Measurements from ENCODE around the gene PPP1R14D. TPM values are rescaled to one million over a fixed set of nuclear protein-coding genes. Genes with fewer than 3 reads are reported as not detected.

Gene PPP1R14D
- polyA plus RNA-seq, 1 donor from 2014 or later, result 0.56 TPM

DNA sequence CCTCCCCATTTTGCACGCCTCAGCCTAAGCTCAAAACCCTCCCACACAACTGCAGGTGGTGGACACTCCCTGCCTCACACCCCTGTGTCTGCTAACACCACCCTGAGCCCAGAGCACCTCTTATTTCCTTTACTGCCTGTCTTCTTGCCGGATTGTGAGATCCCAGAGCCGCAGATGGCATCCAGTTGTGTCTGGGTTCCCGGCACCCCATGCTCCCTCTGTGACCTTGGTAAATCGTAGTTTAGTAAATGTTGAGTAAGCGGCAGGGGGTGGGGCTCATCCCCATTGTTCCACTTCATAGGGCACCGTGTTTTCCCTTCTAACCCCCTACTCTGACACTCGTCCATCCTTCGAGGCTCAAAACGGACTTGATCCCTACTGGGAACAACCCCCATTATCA, 30.2 kb upstream of the PPP1R14D start:
- Mint-ChIP-seq H3K36me3 (no peaks in the 10 kb centered on the region), H3K9me3 (no peaks in the 10 kb centered on the region), H3K27ac (no peak overlapping the region), H3K4me1 (peaks cover 1 to 6% (median 2%) of the 10 kb centered on the region in 3 donors), H3K4me3 (peak overlapping the region in 1 of 4 donors; percentile 57), H3K27me3 (no peaks in the 10 kb centered on the region)

DNA sequence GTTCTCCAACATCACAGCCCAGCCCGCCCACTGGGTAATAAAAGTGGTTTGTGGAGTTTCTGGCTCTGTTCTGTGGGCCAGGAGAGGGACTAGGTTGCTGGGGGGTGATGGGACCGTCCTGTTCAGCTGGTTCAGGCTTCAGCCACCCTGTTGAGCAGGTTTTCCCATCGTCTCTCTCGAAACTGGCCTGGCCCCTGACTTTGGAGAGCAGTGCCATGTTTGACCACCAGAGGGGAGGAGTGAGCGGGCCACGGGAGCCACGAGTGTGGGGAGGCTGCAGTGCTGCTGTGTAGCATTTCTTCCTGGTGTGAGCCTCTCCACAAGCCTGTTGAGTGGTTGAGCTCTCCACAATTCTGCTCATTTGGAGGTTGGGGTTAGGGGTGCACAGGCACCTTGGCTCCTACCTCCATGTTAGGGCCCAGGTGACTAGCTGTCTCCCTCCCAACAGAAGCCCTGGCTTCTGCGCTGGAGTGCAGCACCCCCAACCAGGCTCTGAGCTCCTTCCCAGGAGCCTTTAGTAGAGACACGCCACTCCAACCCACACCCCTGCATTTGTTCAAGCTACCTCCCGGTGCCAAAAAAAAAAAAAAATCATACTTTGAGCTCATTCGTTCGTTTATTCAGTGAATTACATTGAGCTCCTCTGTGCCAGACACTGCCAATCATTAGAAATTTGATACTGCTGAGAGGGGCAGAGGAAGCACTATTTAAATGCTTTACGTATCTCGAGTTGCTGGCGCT, 29.3 kb upstream of the PPP1R14D start:
- Mint-ChIP-seq H3K4me1 (peaks cover 1 to 6% (median 2%) of the 10 kb centered on the region in 3 donors), H3K9me3 (no peaks in the 10 kb centered on the region), H3K4me3 (no peak overlapping the region), H3K36me3 (no peaks in the 10 kb centered on the region), H3K27me3 (no peaks in the 10 kb centered on the region), H3K27ac (no peak overlapping the region)

DNA sequence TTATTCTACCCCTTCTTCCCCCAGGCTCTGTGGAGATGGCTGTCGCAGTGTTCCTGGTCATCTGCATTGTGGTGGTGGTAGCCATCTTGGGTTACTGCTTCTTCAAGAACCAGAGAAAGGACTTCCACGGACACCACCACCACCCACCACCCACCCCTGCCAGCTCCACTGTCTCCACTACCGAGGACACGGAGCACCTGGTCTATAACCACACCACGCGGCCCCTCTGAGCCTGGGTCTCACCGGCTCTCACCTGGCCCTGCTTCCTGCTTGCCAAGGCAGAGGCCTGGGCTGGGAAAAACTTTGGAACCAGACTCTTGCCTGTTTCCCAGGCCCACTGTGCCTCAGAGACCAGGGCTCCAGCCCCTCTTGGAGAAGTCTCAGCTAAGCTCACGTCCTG, 28.2 kb upstream of the PPP1R14D start:
- no peaks in the 10 kb centered on the region for H3K9me3 Mint-ChIP-seq
- peaks cover 1 to 6% (median 2%) of the 10 kb centered on the region in 3 donors for H3K4me1 Mint-ChIP-seq
- H3K27me3 Mint-ChIP-seq, result no peaks in the 10 kb centered on the region
- no peak overlapping the region for H3K4me3 Mint-ChIP-seq
- no peak overlapping the region for H3K27ac Mint-ChIP-seq
- H3K36me3 Mint-ChIP-seq, result no peaks in the 10 kb centered on the region

DNA sequence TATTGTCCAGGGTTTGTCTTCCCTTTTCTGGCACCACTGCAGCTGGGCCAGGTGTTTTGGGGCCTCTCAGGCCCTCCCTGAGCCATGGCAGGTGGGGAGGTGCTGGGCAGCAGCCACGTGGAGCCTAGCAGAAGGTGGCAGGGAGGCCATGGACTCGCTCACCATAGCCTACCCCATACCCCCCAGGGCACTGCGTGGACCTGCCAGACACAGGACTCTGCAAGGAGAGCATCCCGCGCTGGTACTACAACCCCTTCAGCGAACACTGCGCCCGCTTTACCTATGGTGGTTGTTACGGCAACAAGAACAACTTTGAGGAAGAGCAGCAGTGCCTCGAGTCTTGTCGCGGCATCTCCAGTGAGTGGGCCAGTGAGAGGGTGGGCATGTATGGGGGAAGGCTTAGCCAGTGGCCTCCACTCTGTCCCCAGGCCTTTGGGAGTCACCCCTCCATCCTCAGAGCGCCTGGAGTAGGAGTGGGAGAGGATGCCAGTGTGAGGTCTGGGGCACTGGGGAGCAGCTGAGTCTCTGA, 27.3 kb upstream of the PPP1R14D start:
- no peaks in the 10 kb centered on the region for H3K27me3 Mint-ChIP-seq
- peaks cover 2 to 6% (median 3%) of the 10 kb centered on the region in 3 donors for H3K4me1 Mint-ChIP-seq
- no peaks in the 10 kb centered on the region for H3K9me3 Mint-ChIP-seq
- no peak overlapping the region for H3K27ac Mint-ChIP-seq
- no peaks in the 10 kb centered on the region for H3K36me3 Mint-ChIP-seq
- no peak overlapping the region for H3K4me3 Mint-ChIP-seq

DNA sequence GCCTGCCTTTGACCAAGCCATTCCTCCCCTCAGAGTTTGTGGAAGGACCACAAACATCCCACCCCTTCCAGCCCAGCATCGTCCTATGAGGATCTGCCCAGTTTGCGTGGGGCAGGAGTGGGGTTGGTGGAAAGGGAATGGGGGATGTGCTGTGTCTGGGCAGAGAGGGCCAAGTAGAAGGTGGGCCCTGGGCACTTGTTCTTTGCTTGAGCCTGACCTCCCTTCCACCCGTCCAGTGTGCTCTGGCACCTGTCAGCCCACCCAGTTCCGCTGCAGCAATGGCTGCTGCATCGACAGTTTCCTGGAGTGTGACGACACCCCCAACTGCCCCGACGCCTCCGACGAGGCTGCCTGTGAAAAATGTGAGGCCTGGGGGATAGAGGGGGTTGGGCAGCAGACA, 25.7 kb upstream of the PPP1R14D start:
- H3K9me3 Mint-ChIP-seq, result no peaks in the 10 kb centered on the region
- H3K27ac Mint-ChIP-seq, result no peak overlapping the region
- H3K4me3 Mint-ChIP-seq, result no peak overlapping the region
- H3K4me1 Mint-ChIP-seq, result peaks cover 2 to 4% (median 3%) of the 10 kb centered on the region in 3 donors
- H3K36me3 Mint-ChIP-seq, result no peaks in the 10 kb centered on the region
- H3K27me3 Mint-ChIP-seq, result no peaks in the 10 kb centered on the region

DNA sequence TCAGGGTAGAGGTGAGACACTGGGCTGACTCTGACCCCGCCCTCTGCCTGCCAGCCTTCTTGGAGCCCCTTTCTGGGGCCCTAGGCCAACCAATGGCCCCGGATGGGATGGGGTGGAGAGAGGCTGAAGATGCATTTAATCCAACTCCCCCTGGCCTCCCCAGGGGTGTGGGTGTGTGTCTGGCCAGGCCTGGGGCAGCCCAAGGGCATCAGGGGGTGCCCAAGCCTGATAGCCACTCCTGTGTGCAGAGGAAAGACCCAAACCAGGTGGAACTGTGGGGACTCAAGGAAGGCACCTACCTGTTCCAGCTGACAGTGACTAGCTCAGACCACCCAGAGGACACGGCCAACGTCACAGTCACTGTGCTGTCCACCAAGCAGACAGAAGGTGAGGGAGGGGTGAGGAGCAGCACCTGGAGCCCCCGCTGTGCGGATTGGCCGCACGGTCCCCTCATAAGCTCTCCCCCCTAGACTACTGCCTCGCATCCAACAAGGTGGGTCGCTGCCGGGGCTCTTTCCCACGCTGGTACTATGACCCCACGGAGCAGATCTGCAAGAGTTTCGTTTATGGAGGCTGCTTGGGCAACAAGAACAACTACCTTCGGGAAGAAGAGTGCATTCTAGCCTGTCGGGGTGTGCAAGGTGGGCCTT, 24.9 kb upstream of the PPP1R14D start:
- peaks cover 1% of the 10 kb centered on the region for H3K36me3 Mint-ChIP-seq
- H3K4me3 Mint-ChIP-seq, result no peak overlapping the region
- H3K27ac Mint-ChIP-seq, result no peak overlapping the region
- no peaks in the 10 kb centered on the region for H3K27me3 Mint-ChIP-seq
- H3K9me3 Mint-ChIP-seq, result no peaks in the 10 kb centered on the region
- peaks cover 0 to 5% (median 3%) of the 10 kb centered on the region in 3 donors for H3K4me1 Mint-ChIP-seq

DNA sequence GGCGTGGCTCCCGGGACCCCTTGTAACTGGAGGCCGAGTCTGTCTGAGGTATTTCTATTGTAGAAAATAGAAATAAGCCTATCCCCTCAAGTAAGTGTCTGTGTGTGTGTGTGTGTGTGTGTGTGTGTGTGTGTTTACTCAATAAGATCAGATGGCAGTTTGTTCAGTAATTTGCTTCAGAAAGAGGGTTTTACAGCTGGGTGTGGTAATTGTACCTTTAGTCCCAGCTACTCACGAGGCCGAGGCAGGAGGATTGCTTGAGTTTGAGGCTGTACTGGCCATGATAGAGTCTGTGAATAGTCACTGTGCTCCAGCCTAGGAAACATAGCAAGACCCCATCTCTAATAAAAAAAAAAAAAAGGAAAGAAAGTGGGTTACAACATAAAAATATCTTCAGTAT, 24.0 kb upstream of the PPP1R14D start:
- Mint-ChIP-seq H3K27ac (peak overlapping the region in 1 of 3 donors; percentile 62), H3K4me1 (peaks cover 5 to 7% (median 7%) of the 10 kb centered on the region in 3 donors), H3K27me3 (no peaks in the 10 kb centered on the region), H3K9me3 (no peaks in the 10 kb centered on the region), H3K36me3 (peaks cover 1% of the 10 kb centered on the region), H3K4me3 (no peak overlapping the region)

DNA sequence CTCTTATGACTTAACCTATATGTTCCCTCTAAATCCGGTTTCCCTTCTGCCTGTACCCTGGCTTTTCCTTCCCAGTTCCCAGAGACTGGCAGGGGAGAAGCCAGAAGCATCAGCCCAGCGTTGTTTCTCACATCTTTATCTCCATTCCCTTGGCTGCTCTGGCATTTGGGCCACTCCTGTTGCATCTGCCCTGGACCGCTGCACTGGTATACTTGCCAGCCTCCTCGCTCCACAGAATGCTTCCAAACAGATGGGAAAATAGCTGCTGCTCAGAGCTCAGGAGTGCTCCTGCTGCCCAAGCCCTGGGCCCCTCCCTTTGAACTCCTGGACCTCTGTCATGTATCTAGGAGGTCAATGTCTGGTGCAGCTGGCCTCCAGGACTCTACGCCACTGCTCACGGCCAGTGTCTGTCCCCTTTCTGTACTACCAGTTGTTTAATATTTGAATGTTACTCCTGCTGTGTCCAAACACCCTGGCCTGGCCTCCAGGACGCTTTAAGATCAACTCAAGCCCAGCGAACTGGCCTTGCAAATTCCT, 22.1 kb upstream of the PPP1R14D start:
- Mint-ChIP-seq H3K4me3 (no peak overlapping the region), H3K27ac (no peak overlapping the region), H3K27me3 (no peaks in the 10 kb centered on the region), H3K4me1 (peaks cover 11 to 19% (median 13%) of the 10 kb centered on the region in 3 donors), H3K36me3 (peaks cover 1% of the 10 kb centered on the region), H3K9me3 (no peaks in the 10 kb centered on the region)

DNA sequence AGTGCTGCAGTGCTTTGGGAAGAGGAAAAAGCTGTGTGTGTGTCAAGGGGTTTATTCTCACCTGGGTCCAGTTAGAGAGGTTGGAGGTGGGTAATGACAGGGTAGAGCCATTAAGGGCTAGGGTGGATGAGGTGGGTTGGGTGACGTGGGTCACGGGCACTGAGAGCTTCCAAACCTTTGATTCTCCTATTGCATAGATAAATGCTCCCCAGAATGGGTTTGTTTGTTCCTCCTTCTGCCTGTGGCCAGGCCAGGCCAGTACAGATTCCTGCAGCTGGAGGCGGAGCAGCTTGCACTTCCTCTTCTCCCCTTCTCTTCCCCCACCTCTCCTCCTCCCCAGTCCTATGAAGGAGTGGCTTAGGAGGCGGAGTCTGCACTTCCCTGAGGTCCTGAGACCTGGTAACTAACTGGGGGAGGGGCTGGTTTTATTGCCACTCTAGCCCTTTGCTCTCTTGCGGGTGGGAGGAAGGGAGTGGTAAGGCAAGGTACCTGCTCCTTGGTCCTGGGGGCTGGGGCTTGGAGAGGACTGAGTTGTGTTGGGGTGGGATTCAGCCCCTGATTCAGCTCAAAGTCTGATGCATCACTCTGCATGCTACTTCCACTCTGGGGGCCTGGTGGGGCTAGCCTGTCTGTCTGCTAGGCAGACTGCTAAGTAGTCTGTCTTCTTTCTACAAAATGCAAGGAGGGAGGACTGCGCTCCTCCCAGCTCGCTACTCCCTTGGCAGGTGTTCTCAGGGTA, 18.9 kb upstream of the PPP1R14D start:
- peak overlapping the region; percentile 18 to 88 (median 38) for H3K27ac Mint-ChIP-seq
- H3K4me1 Mint-ChIP-seq, result peaks cover 18 to 31% (median 18%) of the 10 kb centered on the region in 3 donors
- H3K4me3 Mint-ChIP-seq, result peak overlapping the region; percentile 47 to 86 (median 63)
- peaks cover 1% of the 10 kb centered on the region for H3K36me3 Mint-ChIP-seq
- peaks cover 2% of the 10 kb centered on the region for H3K27me3 Mint-ChIP-seq
- H3K9me3 Mint-ChIP-seq, result no peaks in the 10 kb centered on the region

DNA sequence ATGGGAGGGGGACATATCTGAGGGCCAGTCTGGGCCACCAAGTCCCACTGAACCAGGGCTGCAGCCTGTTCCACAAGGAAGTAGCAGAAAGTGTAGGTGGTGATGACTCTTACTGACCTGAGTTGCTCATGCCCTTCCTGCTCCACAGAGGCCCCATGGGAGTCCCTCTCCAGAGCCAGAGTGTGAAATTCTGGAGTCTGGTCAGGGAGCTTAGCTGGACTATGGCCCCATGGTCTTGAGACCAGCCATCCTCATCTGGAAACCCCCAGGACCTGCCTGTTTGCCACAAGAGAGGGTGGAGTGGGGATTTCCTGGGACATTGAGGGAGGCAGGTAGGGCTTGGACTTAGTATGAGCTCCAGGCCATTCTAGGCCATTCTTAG, 18.3 kb upstream of the PPP1R14D start:
- peak overlapping the region in 2 of 4 donors; percentile 65 to 86 for H3K4me3 Mint-ChIP-seq
- H3K4me1 Mint-ChIP-seq, result peaks cover 18 to 31% (median 18%) of the 10 kb centered on the region in 3 donors
- peaks cover 1% of the 10 kb centered on the region for H3K36me3 Mint-ChIP-seq
- H3K27me3 Mint-ChIP-seq, result peaks cover 2% of the 10 kb centered on the region
- peak overlapping the region; percentile 19 to 89 (median 33) for H3K27ac Mint-ChIP-seq
- no peaks in the 10 kb centered on the region for H3K9me3 Mint-ChIP-seq

DNA sequence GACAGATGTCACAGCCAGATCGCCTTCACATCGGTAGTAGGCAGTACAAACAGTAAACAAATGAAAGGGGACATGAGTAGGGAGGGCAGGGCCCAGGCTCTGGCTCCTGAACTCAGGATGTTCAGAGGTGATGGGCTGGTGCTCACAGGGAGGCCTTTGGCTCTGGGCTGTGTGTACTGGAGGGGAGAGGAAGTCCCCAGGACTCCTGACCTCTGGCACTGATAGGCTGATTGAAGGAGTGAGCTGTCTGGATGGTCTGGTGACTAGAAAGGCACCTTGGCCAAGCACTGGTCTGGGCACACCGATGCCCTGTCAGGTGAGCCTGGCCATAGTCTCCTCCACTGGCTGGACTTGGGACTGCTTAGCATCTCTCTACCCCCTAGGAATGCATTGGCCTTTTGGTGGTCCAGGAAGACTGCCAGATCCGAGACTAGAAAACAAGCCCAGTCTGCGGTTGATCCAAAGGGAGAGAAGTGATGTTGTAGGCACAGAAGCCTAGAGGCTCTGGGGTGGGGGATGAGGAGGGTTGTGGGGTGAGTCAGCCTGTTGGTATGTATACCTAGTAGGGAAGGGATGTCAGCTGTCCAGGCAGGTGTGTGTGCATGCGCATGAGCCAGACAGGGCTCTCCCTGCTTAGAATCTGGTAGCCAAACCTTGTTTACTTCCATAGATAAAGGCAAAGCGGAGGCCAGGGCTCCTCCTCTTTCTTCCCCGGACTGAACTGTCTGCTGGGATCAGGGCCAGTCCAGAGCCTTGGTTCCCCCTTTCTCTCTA, 17.2 kb upstream of the PPP1R14D start:
- Mint-ChIP-seq H3K4me3 (peak overlapping the region; percentile 34 to 76 (median 70)), H3K27me3 (peaks cover 2% of the 10 kb centered on the region), H3K36me3 (peaks cover 1% of the 10 kb centered on the region), H3K9me3 (no peaks in the 10 kb centered on the region), H3K27ac (no peak overlapping the region), H3K4me1 (peaks cover 18 to 30% (median 18%) of the 10 kb centered on the region in 3 donors)

DNA sequence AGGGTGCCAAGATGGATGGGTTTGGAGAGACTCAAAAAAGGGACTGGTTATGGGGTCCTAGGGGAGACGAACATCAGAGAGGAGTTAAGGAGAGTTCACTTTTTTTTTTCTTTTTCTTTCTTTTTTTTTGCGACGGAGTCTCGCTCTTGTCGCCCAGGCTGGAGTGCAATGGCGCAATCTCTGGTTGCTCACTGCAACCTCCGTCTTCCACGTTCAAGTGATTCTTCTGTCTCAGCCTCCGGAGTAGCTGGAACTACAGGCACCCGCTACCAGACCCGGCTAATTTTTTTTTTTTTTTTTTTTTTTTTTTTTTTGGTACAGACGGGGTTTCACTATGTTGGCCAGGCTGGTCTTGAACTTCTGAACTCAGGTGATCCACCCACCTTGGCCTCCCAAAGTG, 16.5 kb upstream of the PPP1R14D start:
- H3K27ac Mint-ChIP-seq, result peak overlapping the region; percentile 36 to 92 (median 92)

DNA sequence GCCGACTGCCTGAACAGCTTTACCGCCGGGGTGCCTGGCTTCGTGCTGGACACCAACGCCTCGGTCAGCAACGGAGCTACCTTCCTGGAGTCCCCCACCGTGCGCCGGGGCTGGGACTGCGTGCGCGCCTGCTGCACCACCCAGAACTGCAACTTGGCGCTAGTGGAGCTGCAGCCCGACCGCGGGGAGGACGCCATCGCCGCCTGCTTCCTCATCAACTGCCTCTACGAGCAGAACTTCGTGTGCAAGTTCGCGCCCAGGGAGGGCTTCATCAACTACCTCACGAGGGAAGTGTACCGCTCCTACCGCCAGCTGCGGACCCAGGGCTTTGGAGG, 16.2 kb upstream of the PPP1R14D start:
- H3K4me3 Mint-ChIP-seq, result peak overlapping the region; percentile 86 to 95 (median 91)
- H3K27ac Mint-ChIP-seq, result peak overlapping the region; percentile 36 to 92 (median 92)
- peaks cover 4% of the 10 kb centered on the region for H3K36me3 Mint-ChIP-seq
- no peaks in the 10 kb centered on the region for H3K9me3 Mint-ChIP-seq
- peaks cover 2% of the 10 kb centered on the region for H3K27me3 Mint-ChIP-seq
- peaks cover 18 to 30% (median 18%) of the 10 kb centered on the region in 3 donors for H3K4me1 Mint-ChIP-seq

More for the DNA sequence above, 16.5 kb upstream of the PPP1R14D start:
- H3K4me3 Mint-ChIP-seq, result peak overlapping the region; percentile 86 to 95 (median 91)
- H3K27me3 Mint-ChIP-seq, result peaks cover 2% of the 10 kb centered on the region
- no peaks in the 10 kb centered on the region for H3K9me3 Mint-ChIP-seq
- peaks cover 18 to 30% (median 18%) of the 10 kb centered on the region in 3 donors for H3K4me1 Mint-ChIP-seq
- peaks cover 3% of the 10 kb centered on the region for H3K36me3 Mint-ChIP-seq

Measured in IgD-negative memory B cell (primary cell).